Activated CD4-positive, alpha-beta T cell treated with anti-CD3 and anti-CD28 coated beads, Interleukin-2, amount 50 U/mL, for 1 hour (primary cell): ENCODE measurements around the gene PMPCB.

ENCODE experiments used
- DNase-seq: peaks from one replicate; pipeline ENCODE4 v3.0.0-alpha.2; 2020

The PMPCB gene

GRCh38 chr7:103336761-103337160 lies 39.5 kb downstream of the PMPCB start:
- DNase-seq: no peak

- DNase-seq: no peak
Observed at GRCh38 chr7:103338864-103339263, 41.6 kb downstream of the PMPCB start.

- DNase-seq: no peak
Observed at GRCh38 chr7:103341466-103341865, 44.2 kb downstream of the PMPCB start.

DNA sequence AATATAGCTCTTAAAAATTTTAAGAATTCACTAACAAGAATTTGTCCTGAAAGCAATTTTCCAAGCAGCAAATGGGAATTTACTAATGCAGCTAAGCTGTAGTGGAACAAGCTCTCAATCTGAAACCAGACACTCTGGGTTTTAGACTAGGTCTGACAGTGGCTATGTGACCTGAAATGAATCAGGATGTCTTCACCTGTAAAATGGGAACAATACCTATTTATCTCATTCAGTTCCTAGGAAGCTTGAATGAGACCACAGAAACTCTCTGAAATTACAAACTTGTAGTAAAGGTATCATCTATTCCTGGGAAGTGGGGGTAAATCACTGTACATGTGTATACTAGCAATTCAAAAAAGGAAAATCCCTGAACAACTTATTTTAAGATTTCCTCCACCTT lies 46.1 kb downstream of the PMPCB start:
- DNase-seq: no peak

DNA sequence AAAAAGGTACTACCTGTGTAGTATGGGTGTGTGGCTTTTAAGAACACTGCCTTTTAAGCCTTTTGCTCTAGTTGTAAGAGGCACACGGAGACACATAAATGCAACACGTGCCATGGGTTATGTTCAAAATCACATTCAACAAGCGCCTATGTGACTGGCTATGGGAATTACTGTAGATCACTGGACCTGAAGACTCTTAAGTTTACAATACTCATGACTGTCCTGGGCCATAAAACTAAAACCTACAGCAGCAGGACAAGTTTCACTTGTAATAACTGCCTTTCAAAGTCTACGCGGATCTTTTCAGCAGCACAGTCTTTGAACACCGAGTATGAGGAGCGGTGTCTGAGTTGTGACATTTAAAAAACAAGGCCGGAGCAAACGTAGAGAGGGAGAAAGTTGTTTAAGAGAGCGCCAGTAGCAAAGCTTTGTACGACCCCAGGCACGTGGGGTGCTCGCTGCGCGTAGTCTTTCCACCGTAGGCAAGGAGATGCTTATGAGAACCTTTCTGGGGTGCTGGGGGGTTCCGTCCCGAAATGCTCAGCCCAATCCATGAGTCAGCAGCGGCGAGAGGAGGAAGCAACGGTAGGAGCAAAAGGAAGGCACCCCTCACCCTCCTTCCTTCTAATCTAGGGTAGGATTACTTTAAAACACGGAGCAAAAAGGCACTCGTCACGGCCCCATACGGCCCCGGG lies 46.7 kb downstream of the PMPCB start:
- DNase-seq: peak; percentile 18

- peak; percentile 82 for DNase-seq
Observed at GRCh38 chr7:103344453-103345149, 47.4 kb downstream of the PMPCB start, which contains the start of gene DNAJC2. TSS of gene DNAJC2 (minus strand) at chr7:103344767. CDS start at chr7:103344622, 145 bp downstream.

DNA sequence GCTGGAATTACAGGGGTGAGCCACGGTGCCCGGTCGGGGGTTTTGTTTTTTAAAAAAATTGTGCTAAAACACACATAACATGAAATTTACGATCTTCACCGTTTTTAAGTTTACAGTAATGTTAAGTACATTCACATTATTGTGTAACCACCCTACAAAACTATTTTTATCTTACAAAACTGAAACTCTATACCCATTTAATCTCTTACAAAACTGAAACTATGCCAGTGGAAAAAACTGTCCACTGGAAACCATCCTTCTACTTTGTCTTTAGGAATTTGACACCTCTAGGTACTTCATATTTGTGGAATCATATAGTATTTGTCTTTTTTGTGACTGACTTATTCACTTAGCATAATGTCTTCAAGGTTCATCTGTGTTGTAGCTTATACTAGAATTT lies 49.2 kb downstream of the PMPCB start:
- DNase-seq: no peak

GRCh38 chr7:103347507-103348267 lies 50.5 kb downstream of the PMPCB start, which contains the start of gene PSMC2:
TSS of gene PSMC2 (plus strand) at chr7:103347643. CDS start at chr7:103347712, 69 bp downstream.
- DNase-seq: peak; percentile 74

GRCh38 chr7:103348452-103348851 lies 51.2 kb downstream of the PMPCB start:
- no peak for DNase-seq

GRCh38 chr7:103348959-103349358 lies 51.7 kb downstream of the PMPCB start:
- DNase-seq: no peak

GRCh38 chr7:103349805-103350204 lies 52.6 kb downstream of the PMPCB start:
- DNase-seq: no peak
